HG02763 (cell line): ENCODE measurements around the gene TRIM62.
"Not testable (repeated sequence)": the region's sequence is repeated elsewhere in the genome, so short reads cannot be mapped to it uniquely, and the experiment has no call there.

ENCODE experiments used
- ATAC-seq: cut with Tn5 transposase; IDR thresholded peaks from one replicate; pipeline ENCODE4 v1.9.1; 2021; ENCODE audit warnings: mild to moderate bottlenecking, moderate library complexity; ENCODE audit not compliant: unreplicated experiment

TRIM62 gene

DNA sequence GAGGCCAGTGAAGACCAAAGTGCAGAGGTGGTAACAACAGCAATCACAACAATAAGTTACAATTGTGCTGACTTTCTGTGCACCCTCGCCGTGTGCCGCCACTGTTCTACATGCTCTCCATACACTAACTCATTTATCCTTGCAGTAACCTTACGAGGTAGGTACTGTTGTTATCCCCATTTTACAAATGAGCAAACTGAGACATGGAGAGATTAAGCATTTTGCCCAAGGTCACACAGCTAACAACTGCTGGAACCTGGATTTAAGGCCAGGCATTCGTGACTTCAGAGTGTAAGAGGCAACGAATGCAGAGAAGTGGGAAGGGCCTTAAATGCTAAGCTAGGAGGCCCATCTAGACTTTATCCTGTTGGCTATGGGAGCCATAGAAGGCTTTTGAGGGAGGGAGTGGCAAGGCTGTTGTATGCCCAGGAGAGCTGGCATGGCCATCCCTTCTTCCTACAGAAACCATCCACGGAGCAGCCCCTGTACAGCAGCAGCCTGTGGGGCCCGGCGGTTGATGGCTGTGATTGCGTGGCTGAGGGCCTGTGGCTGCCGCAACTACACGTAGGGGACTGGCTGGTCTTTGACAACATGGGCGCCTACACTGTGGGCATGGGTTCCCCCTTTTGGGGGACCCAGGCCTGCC is 64.3 kb downstream of the TRIM62 start:
- no peak for ATAC-seq

DNA sequence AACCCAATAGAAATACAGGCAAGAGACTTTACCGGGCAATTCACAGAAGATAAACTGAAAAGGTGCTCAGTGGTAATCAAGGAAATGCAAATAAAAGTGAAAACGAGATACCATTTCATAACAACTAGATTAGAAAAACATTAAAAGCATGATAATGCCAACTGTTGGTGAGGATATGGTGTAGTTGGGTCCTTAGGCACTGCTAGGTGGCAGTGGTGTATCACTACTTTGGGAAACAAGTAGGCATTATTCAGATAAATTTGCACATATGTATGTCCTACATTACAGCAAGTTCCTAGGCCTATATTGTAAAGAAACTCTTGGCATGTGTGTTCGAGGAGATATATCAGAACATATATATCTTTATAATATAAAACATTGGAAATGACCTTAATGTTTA is 69.9 kb downstream of the TRIM62 start:
- ATAC-seq = no peak

DNA sequence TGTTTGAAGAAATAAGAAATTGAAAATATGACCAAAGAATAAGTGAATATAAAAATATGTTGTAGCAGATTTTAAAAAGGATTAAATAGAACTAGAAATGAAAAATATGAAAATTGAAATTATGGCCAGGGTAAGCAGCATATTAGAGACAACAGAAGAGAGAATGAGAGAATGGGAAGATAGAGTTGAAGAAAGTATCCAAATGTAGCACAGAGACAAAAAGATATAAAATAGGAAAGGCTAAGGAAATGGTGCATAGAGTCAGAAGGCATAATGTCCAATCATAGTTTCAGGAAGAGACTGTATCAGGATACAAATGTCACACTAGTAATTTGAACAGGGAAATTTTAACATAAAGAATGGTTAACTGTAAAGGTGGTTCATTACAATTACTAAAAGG is 71.4 kb downstream of the TRIM62 start:
- no peak for ATAC-seq

DNA sequence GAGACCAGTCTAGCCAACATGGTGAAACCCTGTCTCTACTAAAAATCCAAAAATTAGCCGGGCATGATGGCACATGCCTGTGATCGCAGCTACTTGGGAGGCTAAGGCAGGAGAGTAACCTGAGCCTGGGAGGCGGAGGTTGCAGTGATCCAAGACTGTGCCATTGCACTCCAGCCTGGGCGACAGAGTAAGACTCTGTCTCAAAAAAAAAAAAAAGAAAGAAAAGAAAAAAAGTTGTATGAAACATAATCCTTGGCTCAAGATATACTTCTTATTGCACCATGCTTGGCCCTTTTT is 81.8 kb downstream of the TRIM62 start:
- not testable (repeated sequence) for ATAC-seq

DNA sequence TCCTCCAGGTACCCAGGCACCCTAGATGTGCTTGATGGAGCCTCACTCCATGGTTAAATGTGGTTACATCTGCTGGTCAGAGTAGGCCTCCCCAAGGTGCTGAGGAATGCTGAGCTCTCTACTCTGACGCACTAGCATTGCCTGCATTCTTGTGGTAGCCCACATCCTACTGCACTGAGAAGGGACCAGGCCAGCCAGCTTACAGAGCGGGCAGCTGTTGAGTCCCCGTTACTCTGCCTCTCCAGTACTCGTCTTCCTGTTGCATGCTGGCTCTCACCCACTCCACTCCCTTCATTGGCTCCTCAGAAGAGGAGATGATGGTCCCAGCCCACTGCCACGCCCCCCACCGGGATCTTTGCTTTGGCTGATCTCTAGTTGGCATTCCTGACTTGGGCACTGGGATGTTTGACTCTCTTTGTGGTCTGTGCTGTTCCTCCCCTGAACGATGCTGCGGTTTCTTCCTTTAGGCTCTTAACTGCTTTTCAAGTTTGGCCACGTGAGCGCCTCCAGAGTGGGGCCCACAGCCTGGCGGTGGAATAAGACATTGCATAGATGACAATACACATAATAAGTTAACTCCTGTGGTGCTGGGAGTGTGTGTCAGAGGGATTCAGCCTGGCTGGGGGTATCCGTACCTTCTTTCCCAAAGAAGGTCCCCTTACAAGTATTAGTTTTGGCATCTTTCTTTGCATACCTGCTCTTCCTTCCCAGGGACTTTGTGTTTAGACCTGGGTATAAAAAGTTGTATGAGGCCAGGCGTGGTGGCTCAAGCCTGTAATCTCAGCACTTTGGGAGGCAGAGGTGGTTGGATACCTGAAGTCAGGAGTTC is 82.3 kb downstream of the TRIM62 start:
- peak; percentile 56 for ATAC-seq

DNA sequence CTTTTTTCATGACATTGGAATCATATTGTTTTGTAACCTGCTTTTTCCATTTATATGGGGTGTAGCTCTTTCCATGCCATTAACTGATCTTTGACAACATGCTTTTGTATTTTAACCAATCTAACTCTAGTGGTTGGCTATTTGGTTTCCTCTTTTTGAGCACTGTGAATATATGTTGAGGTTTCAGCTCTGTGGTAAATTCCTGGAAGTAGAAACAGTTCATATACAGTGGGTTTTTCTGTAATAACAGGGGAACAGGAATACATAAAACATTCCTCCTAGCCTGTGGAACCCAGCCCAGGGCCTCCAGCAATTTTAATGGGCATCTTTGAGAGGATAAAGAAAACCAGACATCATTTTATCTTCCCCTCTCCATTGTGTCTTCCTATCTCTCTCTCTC is 83.5 kb downstream of the TRIM62 start:
- ATAC-seq = no peak

DNA sequence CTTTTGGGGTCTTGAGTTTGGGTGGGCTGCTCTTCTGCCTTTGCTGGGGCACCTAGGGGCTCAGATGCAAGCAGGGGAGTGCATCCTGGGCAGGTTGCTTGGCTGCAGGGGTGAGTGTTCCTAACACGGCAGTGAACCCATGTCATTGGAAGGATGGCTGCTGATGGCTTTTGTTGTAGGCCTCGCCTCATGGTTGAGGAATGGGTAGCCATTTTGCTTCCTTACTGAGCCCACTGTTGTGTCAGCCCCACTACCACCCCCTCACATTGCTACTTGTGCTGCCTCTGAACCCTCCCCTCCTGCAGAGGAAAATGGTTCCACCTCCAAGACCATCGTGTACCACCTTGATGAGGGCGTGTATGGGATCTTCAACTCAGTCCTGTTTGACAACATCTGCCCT is 84.1 kb downstream of the TRIM62 start:
- no peak for ATAC-seq

DNA sequence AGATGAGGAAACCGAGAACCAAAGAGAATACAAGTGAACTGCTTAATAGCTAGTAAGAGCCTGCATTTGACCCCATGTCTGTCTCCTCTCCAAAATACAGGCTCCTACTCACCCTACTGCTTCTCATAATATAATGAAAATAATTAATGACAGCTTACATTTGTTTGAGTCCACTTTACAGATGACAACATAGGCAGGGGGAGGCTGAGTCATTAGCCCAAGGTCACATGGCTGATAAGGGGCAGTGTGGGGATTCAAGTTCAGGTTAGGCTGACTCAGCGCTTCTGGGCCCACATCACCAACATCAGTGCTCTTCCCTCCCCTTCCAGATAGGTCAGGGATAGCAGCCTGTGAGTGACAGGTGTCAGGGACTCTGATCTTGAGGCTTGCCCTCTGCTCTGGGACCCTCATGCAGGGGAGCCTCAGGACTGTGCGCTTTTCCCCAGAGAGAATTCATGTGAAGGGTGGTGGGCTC is 84.7 kb downstream of the TRIM62 start:
- no peak for ATAC-seq

DNA sequence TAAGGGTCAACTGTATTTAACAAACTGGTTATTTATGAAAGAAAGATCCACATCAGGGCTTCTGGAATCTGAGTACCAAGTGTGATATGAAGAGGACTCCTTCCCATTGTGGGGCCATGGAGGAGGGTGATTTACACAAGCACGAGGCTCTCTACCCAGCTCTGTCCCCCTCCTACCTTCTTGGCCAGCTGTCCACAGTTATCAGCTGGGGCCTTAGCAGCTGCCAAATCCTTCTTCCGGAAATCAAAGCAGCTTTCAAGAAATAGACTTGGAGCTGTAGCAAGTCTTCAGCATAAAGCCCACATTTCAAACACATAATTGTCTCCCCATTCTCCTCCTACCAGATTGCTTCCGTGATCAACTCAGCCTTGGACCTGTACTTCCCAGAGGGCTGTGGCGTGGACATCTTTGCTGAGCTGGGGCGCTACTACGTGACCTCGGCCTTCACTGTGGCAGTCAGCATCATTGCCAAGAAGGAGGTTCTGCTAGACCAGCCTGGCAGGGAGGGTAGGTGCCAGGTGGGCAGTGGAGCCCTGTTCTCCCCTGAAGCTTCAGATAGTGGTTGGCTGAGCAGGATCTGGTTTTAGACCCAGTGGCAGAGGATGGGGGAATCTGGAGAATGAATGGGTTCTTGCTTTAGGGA is 85.4 kb downstream of the TRIM62 start:
- no peak for ATAC-seq
